ENCODE results near the gene ITGB1BP1.
"Not testable (repeated sequence)": the region's sequence is repeated elsewhere in the genome, so short reads cannot be mapped to it uniquely, and the experiment has no call there.

The ITGB1BP1 gene

GRCh38 chr2:9400268-9401058 is 22.9 kb downstream of the ITGB1BP1 start:
- DNase-seq (ENCODE audit: low read depth in 2 of 2), result no peak

- no peak for DNase-seq (ENCODE audit: low read depth in 2 of 2)
These were observed 24.2 kb downstream of the ITGB1BP1 start for GRCh38 chr2:9398881-9399780.

- not testable (repeated sequence) for DNase-seq (ENCODE audit: low read depth in 2 of 2)
These were observed 25.1 kb downstream of the ITGB1BP1 start for GRCh38 chr2:9398251-9398650.

GRCh38 chr2:9397201-9397600 is 26.1 kb downstream of the ITGB1BP1 start:
- DNase-seq (ENCODE audit: low read depth in 2 of 2), result no peak

- no peak for DNase-seq (ENCODE audit: low read depth in 2 of 2)
These were observed 28.5 kb downstream of the ITGB1BP1 start for GRCh38 chr2:9394816-9395215.

GRCh38 chr2:9392898-9393765 is 30.2 kb downstream of the ITGB1BP1 start:
- no peak for DNase-seq (ENCODE audit: low read depth in 2 of 2)

GRCh38 chr2:9391961-9392720 is 31.2 kb downstream of the ITGB1BP1 start:
- no peak for DNase-seq (ENCODE audit: low read depth in 2 of 2)

- no peak for DNase-seq (ENCODE audit: low read depth in 2 of 2)
These were observed 32.3 kb downstream of the ITGB1BP1 start for GRCh38 chr2:9390991-9391390.

GRCh38 chr2:9390151-9390850 is 33.0 kb downstream of the ITGB1BP1 start:
- DNase-seq (ENCODE audit: low read depth in 2 of 2), result no peak

GRCh38 chr2:9388950-9389911 is 34.1 kb downstream of the ITGB1BP1 start:
- DNase-seq (ENCODE audit: low read depth in 2 of 2), result no peak

GRCh38 chr2:9388199-9388681 is 35.1 kb downstream of the ITGB1BP1 start:
- DNase-seq (ENCODE audit: low read depth in 2 of 2), result no peak

- DNase-seq (ENCODE audit: low read depth in 2 of 2), result no peak
These were observed 37.5 kb downstream of the ITGB1BP1 start for GRCh38 chr2:9385841-9386240.

GRCh38 chr2:9384521-9384920 is 38.8 kb downstream of the ITGB1BP1 start:
- DNase-seq (ENCODE audit: low read depth in 2 of 2), result no peak

GRCh38 chr2:9382604-9383235 is 40.6 kb downstream of the ITGB1BP1 start:
- no peak for DNase-seq (ENCODE audit: low read depth in 2 of 2)

GRCh38 chr2:9380702-9381628 is 42.4 kb downstream of the ITGB1BP1 start:
- DNase-seq (ENCODE audit: low read depth in 2 of 2), result no peak

- DNase-seq (ENCODE audit: low read depth in 2 of 2), result no peak
These were observed 44.0 kb downstream of the ITGB1BP1 start for GRCh38 chr2:9379391-9379755.
